Neural cell (in vitro differentiated cells): Measurements from ENCODE around the gene SETD6. TPM values are rescaled to one million over a fixed set of nuclear protein-coding genes. Genes with fewer than 3 reads are reported as not detected.

Experiments used
- H2AFZ ChIP-seq: fragments of 200-600, 300-800 bp; sonication (generic), shearing (Covaris generic); 2 replicates; pipeline ENCODE4 v1.6.0; 2014; ENCODE audit warnings: low read depth, mild to moderate bottlenecking, antibody characterized with exemption, low read length, moderate library complexity
- H3F3A ChIP-seq: fragments of 200-600 bp; shearing (Covaris generic); 2 replicates; pipeline ENCODE4 v1.6.1; 2016; ENCODE audit warnings: mild to moderate bottlenecking, moderate library complexity, mixed read lengths, antibody characterized with exemption, low read length; ENCODE audit not compliant: insufficient read depth, poor library complexity, severe bottlenecking
- H3K27ac ChIP-seq: fragments of 200-600, 300-800 bp; sonication (generic), shearing (Covaris generic); 2 replicates; pipeline ENCODE4 v1.5.1; 2014; ENCODE audit warnings: mild to moderate bottlenecking, low read length, moderate library complexity
- H3K27me3 ChIP-seq: fragments of 300-800, 200-600 bp; sonication (generic), shearing (Covaris generic); 2 replicates; pipeline ENCODE4 v1.6.0; 2014; ENCODE audit warnings: mild to moderate bottlenecking, low read depth, low read length, moderate library complexity; ENCODE audit not compliant: insufficient read depth
- H3K36me3 ChIP-seq: fragments of 300-800, 200-600 bp; sonication (generic), shearing (Covaris generic); 2 replicates; pipeline ENCODE4 v1.5.1; 2014; ENCODE audit warnings: mild to moderate bottlenecking, antibody characterized with exemption, low read length, moderate library complexity; ENCODE audit not compliant: insufficient read depth
- H3K4me2 ChIP-seq: fragments of 300-800, 200-600 bp; sonication (generic), shearing (Covaris generic); 2 replicates; pipeline ENCODE4 v1.6.0; 2014; ENCODE audit warnings: mild to moderate bottlenecking, low read length
- H3K4me3 ChIP-seq: fragments of 300-800, 200-600 bp; sonication (generic), shearing (Covaris generic); 2 replicates; pipeline ENCODE4 v1.5.1; 2014; ENCODE audit warnings: mild to moderate bottlenecking, low read length, moderate library complexity
- H3K79me2 ChIP-seq: fragments of 200-600 bp; shearing (Covaris generic); replicated peaks from 2 replicates; pipeline ENCODE4 v1.6.0; 2014; ENCODE audit warnings: mild to moderate bottlenecking, low read length, moderate library complexity; ENCODE audit not compliant: insufficient read depth
- H3K9ac ChIP-seq: fragments of 300-800, 200-600 bp; sonication (generic), shearing (Covaris generic); 2 replicates; pipeline ENCODE4 v1.6.1; 2016; ENCODE audit warnings: mild to moderate bottlenecking, low read length, mixed read lengths
- H3K9me2 ChIP-seq: fragments of 200-600 bp; shearing (Covaris generic); 2 replicates; pipeline ENCODE4 v1.6.1; 2016; ENCODE audit warnings: mild to moderate bottlenecking, low read length, mixed read lengths; ENCODE audit not compliant: insufficient read depth
- H3K9me3 ChIP-seq: fragments of 200-600, 300-800 bp; sonication (generic), shearing (Covaris generic); 2 replicates; pipeline ENCODE4 v1.6.1; 2016; ENCODE audit warnings: mild to moderate bottlenecking, mixed run types, low read length, moderate library complexity, mixed read lengths
- H4K20me1 ChIP-seq: fragments of 200-600 bp; shearing (Covaris generic); 2 replicates; pipeline ENCODE4 v1.6.1; 2016; ENCODE audit warnings: mild to moderate bottlenecking, mixed run types; ENCODE audit not compliant: insufficient read depth
- CTCF ChIP-seq: fragments of 450-650 bp; IDR thresholded peaks from 2 replicates; pipeline ENCODE4 v1.5.1; 2014; ENCODE audit warnings: antibody characterized with exemption, mild to moderate bottlenecking, moderate library complexity; ENCODE audit not compliant: poor library complexity, severe bottlenecking
- EP300 ChIP-seq: fragments of 450-650 bp; conservative IDR thresholded peaks from 2 replicates; pipeline ENCODE4 v1.6.1; 2014; ENCODE audit warnings: antibody characterized with exemption, mild to moderate bottlenecking, moderate library complexity; ENCODE audit not compliant: poor library complexity, severe bottlenecking
- EZH2 ChIP-seq: fragments of 200-600, 300-800 bp; shearing (Covaris generic), sonication (generic); IDR thresholded peaks from 2 replicates; pipeline ENCODE4 v1.6.1; 2014; ENCODE audit warnings: antibody characterized with exemption, low read length, borderline replicate concordance, mild to moderate bottlenecking; ENCODE audit not compliant: insufficient read depth, poor library complexity, severe bottlenecking
- MXI1 ChIP-seq: fragments of 450-650 bp; conservative IDR thresholded peaks from 2 replicates; pipeline ENCODE4 v1.6.1; 2014; ENCODE audit warnings: antibody characterized with exemption, mild to moderate bottlenecking; ENCODE audit not compliant: poor library complexity, severe bottlenecking
- POLR2AphosphoS5 ChIP-seq: IDR thresholded peaks from 2 replicates; pipeline ENCODE4 v1.6.1; 2012
- RAD21 ChIP-seq: fragments of 450-650 bp; conservative IDR thresholded peaks from 2 replicates; pipeline ENCODE4 v1.6.1; 2014; ENCODE audit warnings: antibody characterized with exemption, mild to moderate bottlenecking, moderate library complexity
- REST ChIP-seq: IDR thresholded peaks from 2 replicates; pipeline ENCODE4 v1.6.1; 2012; ENCODE audit warnings: borderline replicate concordance
- SMC3 ChIP-seq: fragments of 450-650 bp; conservative IDR thresholded peaks from 2 replicates; pipeline ENCODE4 v1.6.1; 2014; ENCODE audit warnings: antibody characterized with exemption, mild to moderate bottlenecking, moderate library complexity; ENCODE audit not compliant: poor library complexity
- TAF1 ChIP-seq: IDR thresholded peaks from 2 replicates; pipeline ENCODE4 v1.6.1; 2012; ENCODE audit warnings: low read depth
- polyA plus RNA-seq: library from polyadenylated mRNA; depleted of rRNA; stranded (reverse); fragments of >200 nt; gene quantifications from 2 replicates; pipeline ENCODE4 v1.2.3, GENCODE V29; 2014

Gene SETD6
- polyA plus RNA-seq, 1 donor from 2014 or later: 61.2 TPM

- H2AFZ ChIP-seq: no peak overlapping the region
- no peak for TF ChIP-seq POLR2AphosphoS5
- H4K20me1 ChIP-seq: no peaks in the 10 kb centered on the region
- no peak overlapping the region for H3K27ac ChIP-seq
- no peak overlapping the region for H3K4me2 ChIP-seq
- H3K4me3 ChIP-seq: no peak overlapping the region
- no peaks in the 10 kb centered on the region for H3F3A ChIP-seq
- no peaks in the 10 kb centered on the region for H3K79me2 ChIP-seq
- no peaks in the 10 kb centered on the region for H3K9me2 ChIP-seq
- H3K9me3 ChIP-seq: no peaks in the 10 kb centered on the region
- H3K36me3 ChIP-seq: no peaks in the 10 kb centered on the region
- H3K27me3 ChIP-seq: peaks cover 6% of the 10 kb centered on the region
- H3K9ac ChIP-seq: no peak overlapping the region
Observed at GRCh38 chr16:58471209-58471975, 43.9 kb upstream of the SETD6 start.

GRCh38 chr16:58472266-58472665 is 43.1 kb upstream of the SETD6 start:
- TF ChIP-seq POLR2AphosphoS5: no peak
- TF ChIP-seq MXI1: no peak
- TF ChIP-seq TAF1: no peak
- no peak for TF ChIP-seq EP300
- TF ChIP-seq CTCF: no peak
- TF ChIP-seq EZH2: no peak
- no peak for TF ChIP-seq SMC3
- no peak for TF ChIP-seq REST
- no peak for TF ChIP-seq RAD21
- no peak overlapping the region for H3K4me3 ChIP-seq

More at GRCh38 chr16:58472266-58472665, 43.1 kb upstream of the SETD6 start:
- Histone ChIP-seq H3K9me2 (no peaks in the 10 kb centered on the region), H3K36me3 (no peaks in the 10 kb centered on the region), H3K4me2 (no peak overlapping the region), H3K9ac (no peak overlapping the region), H3K27ac (no peak overlapping the region), H2AFZ (no peak overlapping the region), H3K9me3 (no peaks in the 10 kb centered on the region), H3K27me3 (no peaks in the 10 kb centered on the region), H3F3A (no peaks in the 10 kb centered on the region), H3K79me2 (no peaks in the 10 kb centered on the region), H4K20me1 (no peaks in the 10 kb centered on the region)
